Stimulated activated naive CD4-positive, alpha-beta T cell treated with Interleukin-2 at 50 U/mL for 16 hours (primary cell): ENCODE results near the gene GSX2.

Source experiments
- DNase-seq: peaks from one replicate; lab custom pipeline; 2025; lab: John Stamatoyannopoulos, UW

Gene GSX2

DNA sequence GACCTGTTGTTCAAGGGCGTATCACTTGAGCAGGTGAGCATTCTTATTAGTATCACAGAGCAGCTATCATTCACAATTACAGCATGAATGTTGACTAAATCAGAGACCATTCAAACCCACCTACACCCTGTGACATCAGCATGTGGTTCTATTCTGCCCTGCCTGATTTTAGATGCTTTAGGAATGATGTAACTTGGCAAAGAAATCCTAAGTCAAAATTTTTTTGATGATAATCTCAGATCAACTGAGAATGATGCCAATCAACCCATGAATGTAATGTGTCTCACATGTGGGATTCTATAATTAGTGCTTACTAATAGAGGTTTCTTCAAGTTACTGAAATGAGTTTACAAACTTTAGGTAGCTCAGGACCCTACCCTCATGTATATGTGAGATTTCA lies 22.2 kb upstream of the GSX2 start:
- no peak for DNase-seq

DNA sequence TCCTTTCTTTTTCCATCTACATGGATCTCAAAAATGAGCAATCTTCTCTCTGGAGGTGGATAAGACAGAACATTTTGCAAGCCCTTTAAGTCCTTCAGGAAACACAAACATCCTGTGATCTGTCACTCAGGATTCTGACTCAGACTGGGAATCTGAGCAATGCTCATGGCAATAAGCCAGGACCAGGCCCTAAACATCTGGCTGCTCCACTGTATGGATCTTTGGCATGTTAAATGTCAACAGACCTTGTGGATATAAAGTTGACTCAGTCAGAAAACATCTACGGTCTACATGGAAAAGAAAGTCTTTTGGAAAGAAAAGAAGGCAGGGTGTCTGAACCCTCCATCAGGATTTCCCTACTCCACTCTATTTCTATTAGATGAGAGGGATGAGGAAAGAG lies 17.8 kb upstream of the GSX2 start:
- DNase-seq = no peak

DNA sequence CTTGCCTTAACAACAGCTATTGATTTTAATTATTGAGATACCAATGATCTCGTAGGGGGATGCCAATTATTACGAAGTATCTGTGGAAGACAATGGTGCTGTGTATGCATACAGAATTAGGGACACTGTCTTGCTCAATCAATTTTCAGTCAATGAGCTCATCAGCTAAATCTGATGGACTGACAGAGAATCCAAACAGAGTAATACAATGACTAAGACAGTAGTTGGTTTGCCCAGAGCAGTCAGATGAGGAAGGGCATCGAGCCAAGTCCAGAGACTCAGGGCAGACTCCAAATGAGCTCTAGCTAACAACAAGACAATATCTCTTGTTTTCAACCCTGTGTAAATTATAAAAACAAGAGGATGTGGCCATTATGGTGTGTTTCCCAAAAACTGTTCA lies 14.7 kb upstream of the GSX2 start:
- no peak for DNase-seq

DNA sequence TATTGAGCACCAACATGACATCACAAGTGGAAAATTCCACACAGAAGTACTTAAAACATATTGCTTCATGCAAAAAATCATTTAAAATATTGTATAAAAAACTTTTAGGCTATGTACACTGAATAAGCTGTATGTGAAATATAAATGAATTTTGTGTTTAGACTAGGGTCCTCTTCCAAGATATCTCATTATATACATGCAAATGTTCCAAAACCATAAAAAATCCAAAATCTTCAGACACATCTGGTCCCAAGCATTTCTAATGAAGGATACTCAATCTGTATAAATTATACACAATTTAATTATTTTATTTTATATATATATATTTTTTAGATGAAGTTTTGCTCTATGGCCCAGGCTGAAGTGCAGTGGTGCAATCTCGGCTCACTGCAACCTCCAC lies 10.1 kb upstream of the GSX2 start:
- no peak for DNase-seq

DNA sequence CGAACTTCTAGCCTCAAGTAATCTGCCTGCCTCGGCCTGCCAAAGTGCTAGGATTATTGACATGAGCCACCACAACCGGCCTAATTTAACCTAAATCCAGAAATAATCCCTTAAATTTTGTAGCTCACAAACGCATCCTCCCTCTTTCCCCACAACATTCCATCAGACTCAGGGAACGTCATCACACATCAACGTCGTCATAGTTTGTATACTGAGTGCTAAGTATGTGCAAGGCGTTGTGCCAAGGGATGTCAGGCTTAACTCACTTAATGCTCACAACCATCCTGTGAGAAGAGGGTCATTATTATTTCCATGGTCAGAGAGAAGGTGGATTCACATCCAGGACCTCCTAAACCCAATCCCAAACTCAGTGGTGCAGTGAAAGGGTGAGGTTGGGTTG lies 9.6 kb upstream of the GSX2 start:
- no peak for DNase-seq

DNA sequence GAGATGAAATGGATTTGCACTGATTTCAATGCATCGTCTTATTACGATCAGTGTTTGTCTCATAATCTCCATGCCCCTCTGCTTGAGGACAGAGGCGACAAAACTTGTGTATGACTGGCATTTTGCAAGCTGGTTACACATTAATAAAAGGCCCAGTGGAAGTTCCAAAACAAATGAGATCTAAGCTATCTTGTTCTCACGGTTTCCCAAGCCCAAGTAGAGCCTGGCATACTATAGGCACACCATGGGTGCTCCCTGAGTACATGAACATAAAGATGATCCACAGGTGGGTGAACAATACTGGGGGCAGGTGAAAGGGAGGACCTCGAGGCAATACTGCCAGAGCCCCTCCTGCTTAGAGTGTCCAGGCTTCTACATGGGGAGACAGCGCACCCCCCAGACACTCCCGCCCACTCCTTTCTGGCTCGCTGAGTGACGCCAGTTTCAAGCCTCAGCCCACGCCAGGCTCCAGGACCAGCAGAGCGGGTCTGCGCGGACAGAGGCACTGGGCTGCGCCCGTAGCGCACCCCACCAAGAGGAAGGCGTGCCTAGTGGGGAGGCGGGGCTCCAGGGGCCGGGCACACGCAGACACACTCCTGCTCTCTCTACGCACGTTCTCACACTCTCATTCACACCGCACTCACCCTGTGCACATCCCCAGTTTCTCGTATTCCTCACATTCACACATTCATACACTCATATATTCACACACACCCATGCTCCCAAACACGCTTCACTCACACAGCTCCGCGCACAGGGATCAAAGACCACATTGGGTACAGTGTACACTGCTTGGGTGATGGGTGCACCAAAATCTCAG lies 8.9 kb upstream of the GSX2 start:
- no peak for DNase-seq

DNA sequence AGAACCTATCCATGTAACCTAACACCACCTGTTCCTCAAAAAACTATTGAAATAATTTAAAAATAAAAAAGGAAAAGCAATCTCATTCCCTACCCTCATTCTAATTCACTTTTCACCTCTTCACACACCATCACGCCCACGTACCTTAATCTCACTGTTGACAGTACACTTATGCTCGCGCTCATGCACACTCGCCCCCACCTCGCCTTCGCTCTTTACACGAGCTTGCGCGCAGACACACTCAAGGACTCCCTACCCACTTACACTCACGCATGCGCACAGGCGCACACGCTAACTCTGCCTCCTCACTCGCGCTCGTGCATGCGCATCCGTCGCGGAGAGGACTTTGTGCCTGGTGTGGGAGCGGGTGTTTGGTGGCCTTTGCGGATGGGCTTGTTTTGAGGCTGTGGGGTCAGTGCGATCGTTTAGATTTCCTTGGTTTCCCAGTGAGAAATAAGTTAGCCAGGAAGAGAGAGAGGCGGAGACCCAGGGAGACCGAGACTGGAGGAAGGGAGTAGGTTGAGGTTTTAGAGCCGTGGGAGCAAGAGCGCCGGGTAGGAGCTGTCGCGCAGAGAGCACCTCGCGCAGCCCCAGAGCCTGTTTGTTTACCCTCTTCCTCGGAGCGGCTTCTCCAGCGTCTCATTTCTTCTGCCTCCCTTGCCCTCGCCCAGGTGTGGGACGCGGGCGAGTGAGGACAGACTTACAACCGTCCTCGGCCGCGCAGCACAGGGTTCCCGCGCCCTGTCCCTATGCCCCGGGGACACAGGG lies 8.1 kb upstream of the GSX2 start:
- peak; percentile 79 for DNase-seq

DNA sequence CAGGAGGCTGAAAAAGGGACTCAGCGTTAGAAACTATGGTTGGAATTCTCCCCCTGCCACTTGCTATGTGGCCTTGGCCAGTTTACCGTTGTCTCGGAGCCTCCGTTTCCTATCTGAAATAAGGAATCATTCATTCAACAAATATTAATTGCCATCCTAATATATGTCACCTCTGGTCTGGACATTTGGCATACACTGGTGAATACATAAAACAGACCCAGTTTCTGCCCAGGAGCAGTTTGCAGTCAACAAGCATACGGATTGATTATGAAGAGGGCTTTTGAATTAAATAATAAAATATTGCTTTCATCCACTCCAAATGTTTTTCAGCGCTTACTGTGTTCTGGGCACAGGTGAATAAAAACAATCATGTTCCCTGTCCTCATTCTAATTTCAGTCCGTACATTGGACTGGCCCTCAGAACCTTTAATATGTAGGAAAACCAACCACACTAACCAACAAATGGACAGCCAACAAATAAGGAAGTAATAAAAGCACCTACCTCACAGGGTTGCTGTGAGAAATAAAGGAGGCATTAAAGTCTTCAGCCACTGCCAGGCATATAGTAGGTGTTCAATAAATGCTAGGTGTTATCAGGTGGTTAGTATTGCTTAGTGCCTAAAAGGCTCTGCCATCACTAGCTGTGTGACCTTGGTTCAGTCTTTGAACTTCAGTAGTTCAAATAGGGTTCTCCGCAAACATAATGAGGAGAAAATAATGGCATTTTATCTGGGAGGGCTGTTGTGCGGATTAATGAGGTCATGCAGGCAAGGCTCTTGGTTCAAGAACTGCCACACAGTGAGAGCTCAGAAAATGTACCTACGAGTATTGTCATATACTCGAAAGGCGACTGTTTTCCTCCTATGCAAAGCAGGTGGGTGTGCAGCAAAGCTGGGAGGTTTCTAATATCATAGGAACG lies 7.3 kb upstream of the GSX2 start:
- DNase-seq = no peak

DNA sequence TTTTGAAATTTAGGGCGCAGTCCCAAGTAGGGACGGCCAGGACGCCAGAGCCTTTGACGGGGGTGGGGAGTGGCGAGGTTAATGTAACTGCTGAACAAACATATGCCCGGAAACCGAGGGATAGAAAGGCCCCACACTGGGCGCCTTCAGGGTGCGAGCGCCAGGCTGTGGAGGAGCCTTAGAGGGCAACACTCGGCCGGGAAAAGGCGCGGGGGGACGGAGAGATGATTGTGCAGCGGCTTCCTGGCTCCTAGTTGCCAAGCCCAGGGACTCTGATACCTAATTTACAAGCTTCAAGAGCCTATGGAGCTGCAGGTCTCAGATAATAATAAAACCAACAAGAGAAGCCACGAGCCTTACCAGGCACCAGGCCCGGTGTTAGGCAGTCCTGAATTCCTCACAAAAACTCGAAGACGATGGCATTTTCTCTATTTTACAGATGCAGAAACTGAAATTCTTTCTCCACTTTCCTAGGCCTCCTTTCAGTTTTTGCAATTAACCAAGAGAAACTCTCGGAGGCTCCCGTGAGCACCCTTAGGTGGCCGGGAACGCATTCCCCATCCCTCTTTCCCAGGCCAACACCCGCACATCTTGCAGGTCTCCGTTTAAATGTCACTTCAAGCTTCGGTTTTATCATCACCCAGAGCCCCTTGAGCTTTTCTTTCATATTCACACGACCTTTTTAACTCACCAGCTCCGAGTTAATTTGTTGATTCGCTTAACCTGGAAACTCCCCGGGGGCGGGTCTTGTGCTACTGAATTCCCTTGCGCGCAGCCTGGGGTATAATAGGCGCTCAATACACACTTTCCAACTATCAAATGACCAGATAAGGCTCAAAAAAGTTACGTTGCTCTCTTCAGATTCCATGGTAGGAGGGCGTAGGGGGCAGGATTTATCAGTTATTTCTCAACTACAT lies 6.4 kb upstream of the GSX2 start:
- DNase-seq = peak; percentile 14

DNA sequence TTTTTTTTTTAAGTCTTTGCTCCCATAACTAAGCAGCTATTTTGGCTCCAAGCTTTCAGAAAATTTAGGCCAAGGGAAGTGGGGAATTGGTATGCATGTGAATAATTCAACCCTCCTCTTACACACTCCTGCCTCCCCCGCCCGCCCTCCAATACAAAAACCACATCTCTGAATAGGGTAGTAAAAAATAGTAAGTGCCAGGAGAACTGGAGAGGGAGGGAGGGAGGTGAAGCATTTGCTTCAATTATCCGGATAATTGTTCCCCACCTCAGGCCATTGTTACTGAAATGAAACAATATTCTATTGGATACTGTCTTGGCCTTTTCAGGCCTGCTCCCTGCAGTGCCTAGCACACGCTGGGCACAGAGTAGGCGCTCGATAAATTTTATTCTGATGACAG lies 5.5 kb upstream of the GSX2 start:
- DNase-seq = no peak

DNA sequence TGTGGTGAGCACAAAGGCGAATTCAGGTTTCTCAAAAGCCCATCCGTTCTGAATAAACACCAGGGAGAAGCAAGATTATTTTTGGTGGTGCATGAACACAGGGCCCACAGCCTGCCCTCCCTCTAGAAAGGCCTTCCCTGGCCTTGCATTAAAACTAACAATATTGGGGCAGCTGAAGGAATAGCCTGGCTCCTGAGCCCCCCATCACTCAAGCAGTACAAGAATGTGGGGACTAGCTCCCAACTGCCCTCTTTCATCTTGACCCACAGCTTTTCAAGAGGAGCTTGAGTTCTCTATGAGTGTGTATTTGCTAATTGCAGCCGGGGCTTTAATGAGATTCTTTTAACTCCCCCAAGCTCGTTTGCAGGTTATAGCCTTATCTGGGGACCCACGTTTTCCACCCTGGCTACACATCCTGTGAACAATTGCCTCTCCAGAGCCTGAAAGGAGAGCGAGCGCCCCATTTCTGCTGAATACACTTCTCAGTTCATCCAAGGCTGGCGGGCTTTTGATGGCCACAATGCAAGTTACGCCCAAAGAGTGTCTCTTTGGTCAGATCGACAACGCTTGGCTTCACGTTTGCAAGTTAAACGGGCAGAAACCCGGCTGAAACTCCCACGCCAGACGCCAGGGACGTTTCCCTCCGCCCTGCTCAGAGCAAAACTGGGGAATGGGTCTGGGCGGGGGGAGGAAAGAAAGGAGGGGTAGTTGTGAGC lies 4.7 kb upstream of the GSX2 start:
- no peak for DNase-seq

DNA sequence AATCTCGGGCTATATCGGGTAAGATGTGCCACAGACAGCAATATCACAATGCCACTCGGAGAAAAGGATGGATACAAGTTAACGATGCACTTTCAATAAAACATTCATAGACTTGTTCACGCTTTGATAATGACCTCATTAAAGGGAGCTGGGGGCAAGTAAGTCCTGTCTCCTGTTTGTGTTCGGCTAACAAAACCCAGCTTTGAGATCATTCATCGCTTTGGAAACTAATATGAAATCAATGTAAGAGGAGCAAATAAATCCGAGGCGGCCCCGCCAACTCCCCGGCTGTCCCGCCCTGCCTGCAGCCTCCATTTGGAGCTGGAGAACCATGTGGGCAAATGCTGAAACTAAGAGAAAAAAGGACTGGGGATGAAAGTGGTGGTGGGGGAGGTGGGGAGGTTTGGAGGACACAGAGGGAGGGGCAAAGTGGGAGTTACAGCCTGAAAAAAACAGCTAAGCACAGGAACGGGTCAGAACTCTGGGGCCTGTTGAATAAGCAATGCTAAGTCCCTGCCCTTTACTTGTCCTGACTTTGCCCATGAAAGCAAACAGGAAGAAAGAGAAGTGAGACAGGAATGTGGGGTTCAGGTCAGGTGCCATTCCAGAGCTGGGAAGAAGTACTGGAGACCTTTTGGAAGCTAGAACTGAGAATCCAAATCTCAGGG lies 3.5 kb upstream of the GSX2 start:
- no peak for DNase-seq

DNA sequence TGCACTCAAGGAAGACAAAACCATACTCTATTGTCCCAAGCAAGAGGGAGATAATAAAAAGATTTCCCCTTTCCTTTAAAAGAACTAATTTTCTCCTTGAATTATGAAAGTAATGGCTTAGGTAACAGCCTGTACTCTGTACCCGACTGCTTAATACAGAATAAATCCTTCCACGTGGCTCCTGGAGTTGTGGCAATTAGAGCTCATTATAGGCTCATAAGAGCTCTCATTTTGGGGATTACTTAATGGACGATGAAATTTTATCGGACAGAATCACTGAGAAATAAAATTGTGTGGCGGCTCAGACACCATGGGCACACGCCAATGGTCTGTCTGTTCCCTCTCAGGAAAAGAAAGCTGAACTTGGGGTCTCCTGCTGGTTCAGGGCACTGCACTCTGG lies 2.8 kb upstream of the GSX2 start:
- no peak for DNase-seq

DNA sequence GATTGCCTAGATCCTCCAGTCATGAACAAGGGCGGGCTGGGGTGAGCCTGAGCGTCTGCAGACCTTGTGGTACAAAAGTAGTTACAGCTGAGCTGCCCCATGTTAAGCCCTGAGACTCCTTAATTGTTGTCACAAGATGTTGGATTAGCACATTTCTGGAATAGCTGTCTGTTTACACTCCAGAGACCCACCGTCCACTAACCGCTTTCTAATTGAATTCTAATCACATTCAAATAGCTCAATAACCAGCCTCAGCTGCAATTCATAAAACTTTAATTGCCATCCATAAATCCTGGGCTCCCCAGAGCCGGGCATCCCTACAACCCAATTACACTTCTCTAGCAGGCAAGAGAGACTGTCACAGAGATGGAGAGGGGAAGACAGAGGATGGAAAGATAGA lies 1.6 kb upstream of the GSX2 start:
- no peak for DNase-seq

DNA sequence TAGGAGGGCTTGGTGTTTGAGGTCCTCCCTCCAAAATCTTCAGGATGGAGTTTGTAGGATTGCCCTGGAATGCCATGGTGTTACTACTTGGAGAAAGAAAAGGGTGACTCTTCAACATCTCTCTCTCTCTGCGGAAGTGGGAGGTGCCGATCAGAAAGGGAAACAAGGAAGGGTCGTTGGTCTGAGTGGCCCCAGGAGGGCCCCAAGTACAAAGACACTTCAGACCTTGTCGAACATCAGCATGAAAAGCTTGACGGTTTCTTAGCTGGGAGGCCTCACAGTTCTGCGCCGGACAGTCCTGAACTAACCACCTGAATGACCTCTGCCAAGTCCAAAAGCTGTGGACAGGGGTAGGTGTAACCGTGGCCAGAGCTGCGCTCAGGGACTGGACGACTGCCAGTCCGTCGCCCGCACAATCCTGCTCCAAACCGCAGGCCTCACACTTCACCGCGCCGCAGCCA lies 646 bp upstream of the GSX2 start:
- no peak for DNase-seq

DNA sequence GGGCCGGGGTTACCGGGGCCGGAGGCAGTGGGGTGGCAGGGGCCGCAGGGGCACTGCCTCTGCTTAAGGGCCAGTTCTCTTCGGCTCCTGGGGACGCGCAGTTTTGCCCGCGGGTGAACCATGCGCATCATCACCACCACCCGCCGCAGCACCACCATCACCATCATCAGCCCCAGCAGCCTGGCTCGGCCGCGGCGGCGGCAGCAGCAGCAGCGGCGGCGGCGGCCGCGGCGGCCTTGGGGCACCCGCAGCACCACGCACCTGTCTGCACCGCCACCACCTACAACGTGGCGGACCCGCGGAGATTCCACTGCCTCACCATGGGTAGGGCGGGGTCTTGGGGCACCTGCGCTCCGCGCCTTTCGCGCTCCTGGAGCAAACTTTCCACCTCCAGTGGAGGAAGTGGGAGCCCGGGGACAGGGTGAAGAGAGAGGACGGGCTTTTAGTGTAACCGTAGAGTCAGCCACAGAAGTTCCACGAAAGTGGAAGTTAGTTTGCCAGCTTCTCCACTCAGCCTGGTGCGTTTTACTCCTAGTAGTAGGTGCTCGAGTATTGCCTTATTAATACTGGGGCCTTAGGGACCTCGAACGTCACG lies 729 bp downstream of the GSX2 start:
- no peak for DNase-seq

DNA sequence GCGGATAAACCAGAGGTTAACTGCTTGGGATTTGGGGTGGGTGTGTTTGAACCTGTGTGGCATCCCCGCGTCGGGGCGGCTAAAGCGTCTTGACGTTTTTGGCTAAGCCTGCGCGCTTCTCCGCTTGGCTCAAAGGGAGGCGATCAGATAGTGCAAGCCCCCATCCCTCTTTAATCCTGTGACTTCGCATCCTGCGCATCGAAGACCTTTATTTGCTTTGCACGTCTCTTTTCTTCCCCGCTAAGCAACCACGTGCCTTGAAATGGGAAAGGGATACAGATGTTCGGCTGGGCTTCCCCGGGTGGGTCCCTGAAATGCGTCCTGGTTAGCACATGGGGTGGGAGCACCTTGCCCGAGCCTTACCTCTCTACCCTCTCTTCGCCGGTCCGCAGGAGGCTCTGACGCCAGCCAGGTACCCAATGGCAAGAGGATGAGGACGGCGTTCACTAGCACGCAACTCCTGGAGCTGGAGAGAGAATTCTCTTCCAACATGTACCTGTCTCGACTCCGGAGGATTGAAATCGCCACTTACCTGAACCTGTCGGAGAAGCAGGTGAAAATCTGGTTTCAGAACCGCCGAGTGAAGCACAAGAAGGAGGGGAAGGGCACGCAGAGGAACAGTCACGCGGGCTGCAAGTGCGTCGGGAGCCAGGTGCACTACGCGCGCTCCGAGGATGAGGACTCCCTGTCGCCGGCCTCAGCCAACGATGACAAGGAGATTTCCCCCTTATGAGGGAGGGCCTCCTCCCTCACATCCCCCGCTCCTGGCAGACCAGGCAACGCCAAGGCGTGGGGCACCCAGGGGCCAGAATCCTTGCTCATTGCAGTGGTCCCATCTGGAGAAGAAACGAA lies 1.5 kb downstream of the GSX2 start:
- DNase-seq = no peak

DNA sequence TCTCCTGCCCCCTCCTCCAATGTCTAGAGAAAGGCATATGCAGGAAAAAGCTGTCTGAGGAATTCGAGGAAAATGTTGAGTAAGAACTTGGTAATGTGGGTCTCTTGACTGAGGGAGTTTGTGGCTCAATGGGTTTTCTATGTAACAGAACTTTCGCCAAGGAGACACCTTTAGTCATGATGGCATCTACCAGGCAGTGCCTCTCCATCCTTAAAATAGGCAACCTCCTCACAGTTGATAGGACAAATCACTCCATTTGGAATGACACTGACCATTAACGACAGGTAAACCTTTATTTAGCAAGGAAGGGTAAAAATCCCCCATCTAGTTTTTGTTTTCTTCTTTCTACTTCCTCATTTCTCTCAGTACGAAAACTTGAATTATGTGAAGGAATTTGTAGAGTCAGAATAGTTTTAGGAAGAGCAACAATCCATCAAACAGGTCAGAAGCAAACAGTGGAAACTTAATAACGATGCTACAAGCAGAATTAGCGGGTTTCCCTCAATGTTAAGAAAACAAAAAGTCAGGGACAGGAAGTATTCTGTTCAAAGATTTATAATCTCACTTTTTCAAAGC lies 2.7 kb downstream of the GSX2 start:
- DNase-seq = no peak
